Measurements from ENCODE around the gene CYREN.
"Not testable (repeated sequence)": the region's sequence is repeated elsewhere in the genome, so short reads cannot be mapped to it uniquely, and the experiment has no call there.

The CYREN gene

DNA sequence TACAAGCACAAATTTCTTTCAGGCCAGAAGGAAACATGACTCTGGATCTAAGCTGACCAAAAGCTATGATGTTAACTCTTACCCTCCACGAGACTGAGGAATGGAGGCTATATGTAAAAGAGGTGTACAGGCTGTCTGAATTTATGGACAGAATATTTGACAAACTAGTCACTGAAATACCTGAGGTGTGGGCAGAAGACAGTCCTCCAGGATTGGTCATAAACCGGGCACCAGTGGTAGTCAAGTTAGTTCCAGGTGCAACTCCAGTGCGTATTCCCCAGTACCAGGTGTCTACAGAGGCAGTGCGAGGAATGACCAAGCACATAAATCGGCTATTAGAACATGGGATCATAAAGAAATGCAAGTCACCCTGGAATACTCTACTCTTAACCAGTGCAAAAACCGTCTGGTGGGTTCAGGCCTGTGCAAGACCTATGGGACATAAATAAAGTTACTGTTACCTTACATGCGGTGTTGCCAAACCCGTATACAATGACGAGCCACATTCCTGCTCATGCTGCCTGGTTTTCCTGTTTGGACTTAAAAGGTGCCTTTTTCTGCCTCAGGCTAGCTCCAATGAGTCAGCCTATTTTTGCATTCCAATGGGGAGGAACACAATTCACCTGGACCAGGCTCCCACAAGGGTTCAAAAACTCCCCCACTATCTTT lies 6.7 kb upstream of the CYREN start:
- DNase-seq (ENCODE audit: low spot score) = no peak

DNA sequence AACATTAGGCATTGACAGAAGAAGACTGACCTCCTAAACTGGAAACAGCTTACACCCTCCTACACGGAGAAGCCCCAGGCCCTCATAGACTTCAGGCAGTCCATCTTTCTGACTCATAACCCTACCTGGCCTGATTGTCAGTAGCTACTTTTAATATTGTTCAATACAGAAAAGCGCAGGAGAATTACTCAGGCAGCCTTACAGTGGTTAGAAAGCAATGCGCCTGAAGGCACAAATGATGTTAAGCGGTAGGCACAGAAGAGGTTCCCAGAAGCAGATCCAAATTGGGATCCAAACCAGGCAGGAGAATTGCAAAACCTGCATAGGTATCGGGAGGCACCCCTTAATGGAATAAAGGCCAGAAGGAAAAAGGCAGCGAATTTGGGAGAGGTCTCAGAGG lies 5.4 kb upstream of the CYREN start:
- DNase-seq (ENCODE audit: low spot score) = no peak

DNA sequence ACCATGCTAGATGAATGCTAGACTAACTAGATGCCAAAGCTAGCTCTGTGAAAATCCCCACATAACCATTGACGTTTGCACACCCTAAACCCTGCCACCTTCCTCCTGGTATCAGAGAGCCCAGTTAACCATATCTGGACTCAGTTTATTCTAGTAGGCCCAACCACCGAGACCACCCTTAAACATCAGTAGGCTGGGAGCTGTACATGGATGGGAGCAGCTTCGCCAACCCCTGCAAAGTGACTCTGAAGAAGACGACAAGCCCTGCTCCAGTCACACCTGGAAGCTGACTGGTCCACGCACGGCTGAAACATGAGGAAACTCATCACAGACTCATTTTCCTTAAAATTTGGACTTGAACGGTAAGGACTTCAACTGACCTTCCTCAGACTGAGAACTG lies 4.4 kb upstream of the CYREN start:
- DNase-seq (ENCODE audit: low spot score) = no peak

DNA sequence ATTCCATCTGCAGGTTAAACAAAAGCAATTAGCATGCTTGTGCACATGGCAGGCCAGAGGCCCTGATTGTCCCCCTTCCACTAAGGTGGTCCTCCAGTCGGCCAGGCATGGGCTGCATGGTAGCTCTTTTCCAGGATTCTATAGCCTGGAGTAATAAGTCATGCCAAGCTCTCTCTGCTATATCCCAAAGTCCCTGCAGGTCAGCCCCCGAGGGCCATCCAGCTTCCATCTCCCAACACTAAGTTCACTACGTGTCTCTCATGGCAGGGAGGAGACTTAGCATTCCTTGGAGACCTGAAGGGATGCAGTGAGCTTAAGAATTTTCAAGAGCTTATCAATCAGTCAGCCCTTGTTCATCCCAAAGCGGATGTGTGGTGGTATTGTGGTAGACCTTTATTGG lies 3.4 kb upstream of the CYREN start:
- not testable (repeated sequence) for DNase-seq (ENCODE audit: low spot score)

DNA sequence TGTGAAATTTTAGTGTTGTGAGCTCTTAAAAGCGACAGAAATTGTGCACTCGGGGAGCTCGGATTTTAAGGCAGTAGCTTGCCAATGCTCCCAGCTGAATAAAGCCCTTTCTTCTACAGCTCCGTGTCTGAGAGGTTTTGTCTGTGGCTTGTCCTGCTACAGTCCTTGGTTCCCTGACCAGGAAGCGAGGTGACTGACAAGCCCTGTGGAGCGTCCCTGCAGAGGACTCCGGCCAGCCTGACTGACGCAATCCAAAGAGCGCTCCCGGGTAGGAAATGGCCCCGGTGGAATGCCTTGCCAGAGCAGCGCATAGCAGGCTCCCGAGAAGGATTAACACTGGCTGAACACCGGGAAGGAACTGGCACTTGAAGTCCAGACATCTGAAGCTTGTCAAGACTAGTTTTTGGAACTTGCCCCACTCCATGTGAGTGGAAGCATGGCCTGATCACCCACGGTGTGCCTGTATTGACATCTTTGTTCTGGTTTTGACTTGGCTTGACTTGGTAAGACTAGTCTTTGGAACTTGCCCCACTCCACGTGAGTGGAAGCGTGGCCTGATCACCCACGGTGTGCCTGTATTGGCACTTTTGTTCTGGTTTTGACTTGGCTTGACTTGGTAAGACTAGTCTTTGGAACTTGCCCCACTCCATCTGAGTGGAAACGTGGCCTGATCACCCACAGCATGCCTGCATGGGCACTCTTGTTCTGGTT lies 1.2 kb upstream of the CYREN start:
- not testable (repeated sequence) for DNase-seq (ENCODE audit: low spot score)

DNA sequence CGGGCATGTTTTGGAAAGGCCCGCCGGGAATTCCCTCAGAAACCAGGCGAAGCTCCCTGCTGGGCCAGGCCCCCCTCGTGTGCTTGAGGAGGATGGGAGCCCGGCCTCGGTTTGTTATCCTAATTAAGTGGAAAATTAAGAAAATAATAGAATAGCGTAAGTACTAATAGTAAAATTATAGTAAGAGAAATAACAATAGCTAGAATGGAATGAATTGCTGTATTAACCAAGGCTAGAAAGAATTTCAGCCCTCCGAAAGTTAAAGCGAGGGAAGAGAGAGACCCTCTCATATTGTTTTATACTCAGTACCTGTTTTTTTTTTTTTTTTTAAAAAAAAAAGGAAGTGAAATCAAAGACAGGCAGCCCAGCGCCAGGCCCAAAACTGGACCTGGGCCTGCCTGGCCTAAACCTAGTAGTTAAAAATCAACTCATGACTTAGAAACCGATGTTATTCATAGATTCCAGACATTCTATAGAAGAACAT lies 533 bp upstream of the CYREN start:
- not testable (repeated sequence) for DNase-seq (ENCODE audit: low spot score)

DNA sequence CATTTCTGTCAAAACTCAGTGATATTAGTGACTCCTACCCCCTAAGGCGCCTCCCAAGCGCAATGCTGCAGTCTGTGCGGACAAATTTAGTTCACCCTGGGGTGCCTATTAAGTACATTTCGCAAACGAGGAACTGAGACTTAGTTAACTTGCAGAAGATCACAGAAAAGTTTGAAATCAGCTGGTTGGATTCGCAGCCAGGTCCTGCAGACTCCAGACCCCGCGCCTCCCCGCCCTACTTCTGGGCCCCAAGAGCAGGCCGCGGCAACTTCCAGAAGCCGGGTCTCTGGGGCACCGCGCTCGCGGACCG lies 588 bp downstream of the CYREN start:
- no peak for DNase-seq (ENCODE audit: low spot score)

DNA sequence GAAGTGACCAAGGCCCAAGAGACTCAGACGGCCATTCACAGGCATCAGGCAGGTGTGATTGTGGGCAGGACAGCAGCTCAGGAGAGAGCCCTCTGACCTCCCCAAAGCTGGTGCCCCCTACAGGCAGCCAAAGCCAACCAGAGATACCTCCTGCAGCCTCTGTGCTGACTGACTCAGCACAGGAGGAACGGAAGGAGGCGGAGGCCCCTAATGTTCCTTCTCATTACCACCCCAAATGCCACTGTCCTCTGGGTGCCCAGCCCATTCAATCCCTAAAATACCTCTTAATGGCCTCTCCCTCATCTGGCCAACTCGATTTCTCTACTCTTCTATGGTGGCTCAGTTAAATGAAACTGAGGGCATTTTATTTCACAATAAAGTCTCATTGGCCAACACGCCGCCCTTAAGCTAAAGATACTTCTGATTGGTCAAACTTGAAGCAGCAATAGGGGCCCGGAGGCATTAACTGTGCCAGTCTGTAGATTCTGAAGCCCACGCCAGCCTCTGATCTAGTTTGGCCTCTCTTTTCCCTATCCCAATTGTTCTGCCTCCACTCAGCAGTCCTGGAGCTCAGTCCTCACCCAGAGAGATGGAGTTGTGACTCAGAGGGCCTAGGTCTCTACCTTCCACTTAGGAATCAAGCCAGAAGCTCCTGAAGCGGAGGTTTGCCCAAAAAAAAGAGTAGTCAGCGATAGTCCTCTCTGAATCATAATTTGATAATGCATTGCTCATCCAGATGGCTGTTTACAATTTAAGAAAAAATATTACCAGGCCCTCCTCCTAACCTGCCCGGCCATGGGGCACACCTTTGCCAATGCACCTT lies 1.2 kb downstream of the CYREN start:
- DNase-seq (ENCODE audit: low spot score) = peak; percentile 88

DNA sequence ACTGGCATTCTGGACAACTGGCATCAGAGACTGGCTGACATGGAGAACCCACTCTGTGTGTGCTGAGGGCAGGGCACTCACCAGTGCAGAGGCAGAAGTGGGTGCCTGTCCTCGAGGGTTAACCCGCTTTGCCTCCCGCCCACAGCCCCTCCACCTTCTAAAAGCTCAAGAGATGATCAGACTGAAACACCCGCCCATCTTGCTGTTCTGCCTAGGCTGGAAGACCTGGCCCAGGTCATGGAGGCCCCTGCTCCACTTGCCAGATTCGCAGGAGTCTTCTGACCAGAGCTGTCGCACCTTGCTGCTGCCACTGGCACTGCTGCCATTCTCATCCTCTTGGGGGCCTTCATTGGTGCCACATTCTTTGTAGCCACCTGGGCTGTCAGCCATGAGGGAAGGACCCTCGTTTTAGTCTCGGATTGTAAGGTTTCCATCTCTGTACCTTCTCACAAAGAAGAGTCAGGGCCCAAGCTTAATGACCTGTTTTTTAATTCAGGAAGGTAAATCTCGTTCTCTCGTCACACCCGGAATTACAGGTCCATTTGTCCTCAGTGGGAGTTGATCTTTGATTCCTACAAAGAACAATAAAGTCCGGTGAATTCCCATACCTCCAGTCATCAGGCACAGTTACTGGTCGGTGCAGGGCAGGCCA lies 1.9 kb downstream of the CYREN start:
- no peak for DNase-seq (ENCODE audit: low spot score)

DNA sequence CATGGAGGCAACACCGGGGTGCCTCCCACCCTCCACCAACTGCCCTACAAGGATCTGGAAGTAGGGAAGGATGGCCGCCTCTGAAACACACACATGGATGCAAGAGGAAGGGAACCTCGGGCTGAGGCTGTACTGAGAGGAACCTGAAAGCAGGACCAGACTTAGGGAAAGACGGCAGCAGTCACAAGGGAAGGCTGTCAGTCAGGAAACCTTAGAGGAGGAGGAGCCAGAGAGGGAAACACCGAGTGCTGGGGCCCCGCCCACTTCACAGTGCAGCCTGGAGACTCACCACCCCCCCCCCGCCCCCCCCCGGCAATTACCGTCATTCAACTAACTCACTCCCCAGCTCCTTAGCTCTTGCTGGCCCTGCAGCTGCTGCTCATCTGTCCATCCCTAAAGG lies 2.5 kb downstream of the CYREN start:
- DNase-seq (ENCODE audit: low spot score) = peak; percentile 90

DNA sequence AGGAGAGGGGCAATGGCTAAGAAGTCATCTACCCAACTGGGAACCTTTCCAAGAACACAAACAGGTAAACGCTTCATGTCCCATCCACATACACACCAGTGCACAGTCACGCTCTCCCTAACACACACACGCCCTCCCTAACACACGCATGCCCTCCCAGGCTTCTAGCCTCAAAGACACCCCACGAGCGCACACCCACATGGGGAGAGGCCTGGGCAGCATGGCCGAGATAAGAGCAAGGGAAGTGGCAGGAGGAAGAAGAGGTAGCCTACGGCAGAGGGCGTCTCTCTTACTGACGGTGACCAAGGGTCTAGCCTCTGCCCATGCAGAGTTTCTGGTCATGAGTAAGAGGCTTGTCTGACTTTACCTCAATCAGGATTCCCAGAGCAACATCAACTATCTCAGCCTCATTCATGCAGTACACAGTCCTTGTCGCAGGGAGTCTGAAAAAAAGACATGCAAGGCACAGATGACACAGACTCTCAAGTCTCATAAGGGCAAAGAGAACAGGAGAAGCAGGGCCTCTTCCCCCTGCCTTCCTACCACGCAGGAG lies 3.1 kb downstream of the CYREN start:
- DNase-seq (ENCODE audit: low spot score) = peak; percentile 91

DNA sequence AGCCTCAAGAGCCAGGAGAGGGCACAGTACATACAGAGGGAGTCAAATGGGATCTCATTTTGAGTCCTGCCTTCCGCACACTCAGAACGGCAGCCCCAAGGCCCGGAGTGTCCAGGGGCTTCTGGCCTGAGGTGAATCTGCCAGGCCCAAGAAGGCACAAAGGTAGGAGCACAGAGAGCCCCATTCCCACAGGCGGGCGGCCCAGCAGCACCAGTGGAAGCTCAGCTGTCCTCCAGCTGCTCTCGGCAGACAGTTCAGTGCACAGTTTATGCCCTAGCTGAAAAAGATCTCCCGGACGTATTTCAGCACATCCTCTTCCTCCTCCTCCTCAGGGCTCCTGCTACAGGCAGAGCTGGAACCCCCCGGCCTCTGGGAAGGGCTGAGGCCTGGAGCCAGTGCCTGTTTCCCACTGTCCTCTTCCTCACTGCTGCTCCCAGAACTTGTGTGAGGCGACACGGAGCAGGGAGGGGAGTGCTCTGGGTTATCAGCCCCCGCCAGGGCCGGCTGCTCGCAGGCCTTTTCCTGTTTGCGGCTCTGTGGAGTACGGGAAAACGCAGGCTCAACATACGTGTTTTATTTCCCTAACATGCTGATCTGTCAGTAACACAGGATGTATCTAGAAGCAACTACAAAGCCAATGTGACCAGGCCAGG lies 4.0 kb downstream of the CYREN start:
- DNase-seq (ENCODE audit: low spot score) = peak; percentile 52

DNA sequence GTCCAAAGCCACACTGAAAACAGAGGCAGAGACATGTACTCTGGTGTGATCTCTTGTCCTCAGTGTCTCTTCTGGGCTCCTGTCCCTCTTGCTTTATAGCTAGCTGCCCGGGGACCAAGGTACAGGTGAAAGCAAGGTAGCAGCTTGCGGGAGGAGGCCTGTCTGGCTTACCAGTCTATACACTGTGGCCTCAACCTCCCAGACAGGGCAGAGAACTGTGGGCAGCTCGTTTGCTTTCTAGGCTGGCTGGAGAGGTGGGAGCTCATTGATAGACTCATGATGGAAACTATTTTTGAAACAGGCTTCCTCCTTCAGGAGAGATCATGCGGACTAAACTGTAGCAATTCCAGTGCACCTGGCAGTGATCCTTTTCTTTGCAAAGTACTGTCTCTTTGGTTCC lies 4.6 kb downstream of the CYREN start:
- no peak for DNase-seq (ENCODE audit: low spot score)

DNA sequence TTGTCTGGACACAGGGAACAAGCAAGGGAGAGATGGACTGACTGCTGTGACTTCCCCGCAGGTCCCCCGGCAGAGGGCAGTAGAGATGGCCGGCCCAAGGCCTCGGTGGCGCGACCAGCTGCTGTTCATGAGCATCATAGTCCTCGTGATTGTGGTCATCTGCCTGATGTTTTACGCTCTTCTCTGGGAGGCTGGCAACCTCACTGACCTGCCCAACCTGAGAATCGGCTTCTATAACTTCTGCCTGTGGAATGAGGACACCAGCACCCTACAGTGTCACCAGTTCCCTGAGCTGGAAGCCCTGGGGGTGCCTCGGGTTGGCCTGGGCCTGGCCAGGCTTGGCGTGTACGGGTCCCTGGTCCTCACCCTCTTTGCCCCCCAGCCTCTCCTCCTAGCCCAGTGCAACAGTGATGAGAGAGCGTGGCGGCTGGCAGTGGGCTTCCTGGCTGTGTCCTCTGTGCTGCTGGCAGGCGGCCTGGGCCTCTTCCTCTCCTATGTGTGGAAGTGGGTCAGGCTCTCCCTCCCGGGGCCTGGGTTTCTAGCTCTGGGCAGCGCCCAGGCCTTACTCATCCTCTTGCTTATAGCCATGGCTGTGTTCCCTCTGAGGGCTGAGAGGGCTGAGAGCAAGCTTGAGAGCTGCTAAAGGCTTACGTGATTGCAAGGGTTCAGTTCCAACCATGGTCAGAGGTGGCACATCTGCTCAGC lies 6.0 kb downstream of the CYREN start:
- no peak for DNase-seq (ENCODE audit: low spot score)

DNA sequence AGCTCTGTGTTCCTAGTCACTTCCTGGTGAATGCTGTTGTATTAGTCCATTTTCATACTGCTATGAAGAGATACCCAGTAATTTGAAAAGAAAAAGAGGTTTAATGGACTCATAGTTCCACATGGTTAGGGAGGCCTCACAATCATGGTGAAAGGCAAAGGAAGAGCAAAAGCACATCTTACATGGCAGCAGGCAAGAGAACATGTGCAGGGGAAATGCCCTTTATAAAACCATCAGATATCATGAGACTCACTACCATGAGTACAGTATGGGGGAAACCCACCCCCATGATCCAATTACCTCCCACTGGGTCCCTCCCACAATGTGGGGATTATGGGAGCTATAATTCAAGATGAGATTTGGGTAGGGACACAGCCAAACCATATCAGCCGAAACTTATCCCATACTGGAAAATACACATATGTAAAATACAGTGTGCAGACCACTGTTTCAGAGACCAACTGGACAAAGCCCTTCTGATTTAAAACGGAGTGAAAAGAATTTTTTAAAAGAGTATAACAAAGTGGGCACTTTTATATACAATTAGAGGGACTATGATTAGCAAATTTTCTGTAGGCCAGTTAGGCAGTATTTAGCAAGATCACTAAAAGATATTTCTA lies 8.0 kb downstream of the CYREN start:
- no peak for DNase-seq (ENCODE audit: low spot score)

DNA sequence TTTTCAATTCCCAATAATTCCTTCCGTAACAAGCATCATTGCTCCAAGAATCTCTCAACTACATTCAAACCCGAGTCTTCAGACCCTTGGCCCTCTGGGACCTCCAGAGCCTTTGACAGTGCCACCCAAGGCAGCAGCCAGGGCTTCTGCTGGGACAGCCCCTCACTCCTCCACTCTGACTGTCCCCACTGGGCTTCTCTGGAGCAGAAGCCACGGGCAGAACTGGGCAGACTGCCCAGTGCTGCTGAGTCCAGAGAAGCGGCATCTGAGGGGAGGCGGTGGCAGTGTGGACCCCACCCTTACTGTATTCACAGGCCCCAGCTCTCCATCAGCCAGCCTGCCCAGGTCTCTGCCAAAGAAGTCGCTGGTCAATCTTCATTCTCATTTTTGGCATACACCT lies 8.8 kb downstream of the CYREN start:
- DNase-seq (ENCODE audit: low spot score) = no peak

DNA sequence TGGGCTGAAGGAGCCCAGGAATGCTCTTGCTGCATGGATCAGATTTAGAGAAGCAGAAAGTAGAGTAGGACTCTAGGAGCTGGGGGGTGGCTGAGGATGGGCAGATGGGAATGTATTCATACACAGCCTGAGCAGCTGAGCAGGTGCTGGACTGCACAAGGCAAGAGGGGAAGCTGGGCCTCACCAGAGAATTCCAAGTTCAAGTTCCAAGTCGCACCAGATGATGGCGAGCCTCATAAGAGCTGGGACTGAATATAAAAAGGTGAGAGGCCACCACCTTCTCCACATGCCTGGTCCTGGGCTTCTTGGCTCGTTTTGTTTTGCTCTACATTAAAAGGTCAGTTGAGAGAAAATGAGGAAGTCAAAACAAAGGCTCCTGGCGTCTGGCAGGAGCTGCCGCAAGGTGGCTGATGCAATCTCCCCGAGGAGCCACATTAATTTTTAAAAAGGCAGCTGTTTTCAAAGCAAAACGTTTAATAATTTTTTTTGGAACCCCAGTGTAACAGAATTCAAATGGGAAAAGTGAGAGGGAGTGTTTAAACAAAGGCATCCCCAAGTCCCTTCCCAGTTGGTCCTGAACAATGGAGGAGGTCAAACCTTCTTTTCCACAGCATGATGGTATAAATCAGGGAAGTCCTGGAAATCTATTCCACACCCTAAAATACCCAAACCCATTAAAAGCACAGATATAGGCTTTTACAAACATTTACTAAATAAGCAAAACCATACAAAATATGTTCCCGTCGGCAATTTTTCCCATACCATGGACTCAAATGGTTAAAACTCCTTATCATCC lies 9.5 kb downstream of the CYREN start:
- DNase-seq (ENCODE audit: low spot score) = peak; percentile 32

DNA sequence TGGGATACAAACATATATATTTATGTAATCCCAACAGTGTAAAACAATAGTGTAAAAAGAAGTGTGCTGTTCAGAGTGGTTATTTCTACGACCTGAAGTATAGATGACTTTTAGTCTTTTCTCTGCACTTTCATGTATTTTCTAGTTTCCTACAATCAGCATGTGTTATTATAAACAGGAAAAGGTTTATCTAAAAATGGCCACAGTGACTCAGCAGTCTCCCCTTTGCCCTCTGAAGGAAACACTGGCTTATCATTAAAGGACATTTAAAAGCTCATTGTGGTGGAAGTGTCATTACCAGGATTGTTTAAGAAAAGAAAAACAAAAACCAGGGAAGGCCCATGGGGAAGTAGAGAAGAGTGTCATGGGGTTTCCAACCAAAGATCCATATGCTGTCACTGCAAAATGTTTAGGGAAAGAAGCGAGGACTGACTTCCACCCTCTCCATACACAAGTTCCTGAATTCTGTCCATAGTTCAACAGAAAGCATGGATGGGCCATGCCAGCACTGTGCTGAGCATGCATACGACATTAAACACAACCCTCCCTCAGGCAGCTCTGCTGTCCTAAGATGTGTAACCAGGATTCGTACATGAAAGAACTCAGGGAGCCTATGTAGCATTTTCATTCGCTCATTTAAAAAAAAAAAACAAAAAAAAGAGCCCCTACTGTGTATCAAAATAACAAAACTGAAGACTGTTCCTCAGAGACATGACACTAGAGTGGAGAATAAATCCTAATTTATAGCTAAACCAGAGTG lies 10.2 kb downstream of the CYREN start:
- DNase-seq (ENCODE audit: low spot score) = peak; percentile 74

Data from hematopoietic multipotent progenitor cell treated with erythropoietin and hydrocortisone succinate and interleukin-3 and kit ligand, for 17 days (in vitro differentiated cells).